ENCODE results near the gene FMNL3. TPM values are rescaled to one million over a fixed set of nuclear protein-coding genes. Genes with fewer than 3 reads are reported as not detected.

Gene FMNL3
- total and polyA plus RNA-seq, 2 of the 8 experiments (the other 6 are each of a cell fraction or from before 2014, with no cell fraction given): 8.6 to 29.0 TPM

- TF ChIP-seq CTCF (IDR thresholded peaks at IDR 0.05; ENCODE audit: control extremely low read depth in 1 of 3, insufficient read depth in 1 of 3, low read depth in 1 of 3, low read length in 3 of 3): no peak
- TF ChIP-seq KDM4A (IDR thresholded peaks at IDR 0.05; ENCODE audit: low read depth, low read length, severe bottlenecking): no peak
- TF ChIP-seq POLR2AphosphoS5 (IDR thresholded peaks at IDR 0.05; ENCODE audit: low read depth, low read length): no peak
- no peak for TF ChIP-seq ATF2 (IDR thresholded peaks at IDR 0.05; ENCODE audit: low read length)
- no peak for TF ChIP-seq RNF2 (IDR thresholded peaks at IDR 0.05; ENCODE audit: borderline replicate concordance, low read depth, low read length, missing control alignments, poor library complexity, severe bottlenecking)
- no peak for TF ChIP-seq RFX5 (IDR thresholded peaks at IDR 0.05; ENCODE audit: borderline replicate concordance, low read depth, low read length)
These were observed 80.9 kb downstream of the FMNL3 start (continued) for GRCh38 chr12:49626169-49626835.

All from H1 (cell line).